Body of pancreas (tissue), 4 donors: ENCODE results near the gene IYD. TPM values are rescaled to one million over a fixed set of nuclear protein-coding genes. Genes with fewer than 3 reads are reported as not detected.

Experiments
- ATAC-seq: fragments of 150-250 bp; one replicate; pipeline ENCODE4 v1.9.1; 2016
- DNase-seq, 4 donors: peaks; one replicate each; pipeline ENCODE4 v3.0.0-alpha.2; 2019
- H3K27ac ChIP-seq, 4 donors: fragments of 200-600 bp; sonication (generic); 1 replicate in 3 of 4; 2 replicates in 1 of 4; pipeline versions ENCODE4 v1.5.1 to v1.6.1; 2016 to 2019; ENCODE audit warnings: mild to moderate bottlenecking in 1 of 4, mixed read lengths in 1 of 4, moderate library complexity in 1 of 4
- H3K27me3 ChIP-seq, 2 donors: fragments of 200-600 bp; sonication (generic); one replicate each; pipeline ENCODE4 v1.6.0; 2016; ENCODE audit warnings: mild to moderate bottlenecking in 1 of 2
- H3K36me3 ChIP-seq, 2 donors: fragments of 200-600 bp; sonication (generic); replicated peaks in 1 of 2; 2 replicates each; pipeline ENCODE4 v1.5.1; 2016; ENCODE audit warnings: low read depth in 2 of 2; ENCODE audit not compliant: insufficient read depth in 1 of 2
- H3K4me1 ChIP-seq: fragments of 200-600 bp; sonication (generic); one replicate; pipeline ENCODE4 v1.6.0; 2016
- H3K4me3 ChIP-seq, 2 donors: fragments of 200-600 bp; sonication (generic); 1 replicate in 1 of 2; 2 replicates in 1 of 2; pipeline ENCODE4 v1.5.1; 2016 to 2019
- H3K9me3 ChIP-seq, 3 donors: fragments of 200-600 bp; sonication (generic); 1 replicate in 2 of 3; 2 replicates in 1 of 3; pipeline ENCODE4 v1.5.1; 2016
- POLR2A ChIP-seq, 3 donors: fragments of 450-650 bp; IDR thresholded peaks; one replicate each; pipeline ENCODE4 v1.6.1; 2016; ENCODE audit warnings: antibody characterized with exemption in 3 of 3, mild to moderate bottlenecking in 2 of 3
- WGBS, 2 donors: methylation state at CpG; one replicate each; pipeline ENCODE4 v1.1.5; 2017; 5-methylcytosine and 5-hydroxymethylcytosine counted together
- intact Hi-C: fragments of 100-400 bp; cut with DNase I; formaldehyde crosslinking; loops from one replicate; pipeline ENCODE4 v1.15.1; 2023
- total RNA-seq, 2 donors: library from RNA; depleted of rRNA; stranded (reverse); fragments of >200 nt; gene quantifications; one replicate each; pipeline ENCODE4 v1.1.0, GENCODE V29; 2016
- TF ChIP-seq, protein P1 (sequence below), 7 experiments: fragments of 450-650 bp in 4 of 7; fragments of 200-600 bp in 3 of 7; sonication (generic) in 3 of 7; IDR thresholded peaks; one replicate each; pipeline ENCODE4 v1.5.1; 2016 to 2019; ENCODE audit warnings: antibody characterized with exemption in 7 of 7

Gene IYD
- total RNA-seq, 2 donors from 2014 or later, result under 0.01 to 1.3 TPM

DNA sequence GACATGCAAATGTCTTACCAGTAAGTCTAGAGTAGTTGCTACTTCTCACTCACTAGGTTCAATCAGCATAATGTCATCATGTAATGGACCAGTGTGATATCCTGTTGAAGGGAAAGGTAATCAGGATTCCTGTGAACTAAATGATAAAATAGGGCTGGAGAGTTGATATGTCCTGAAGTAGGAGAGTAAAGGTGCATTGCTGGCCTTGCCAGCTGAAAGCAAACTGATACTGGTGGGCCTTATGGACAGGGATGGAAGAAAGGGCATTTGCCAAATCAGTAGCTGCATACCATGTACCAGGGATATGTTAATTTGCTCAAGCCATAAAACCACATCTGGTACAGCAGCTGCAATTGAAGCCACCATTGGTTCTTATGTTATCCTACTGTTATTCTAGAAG lies 37.5 kb upstream of the IYD start:
- Histone ChIP-seq H3K4me1 (no peaks in the 10 kb centered on the region), H3K36me3 (no peaks in the 10 kb centered on the region), H3K27me3 (no peaks in the 10 kb centered on the region), H3K9me3 (no peaks in the 10 kb centered on the region), H3K27ac (no peak overlapping the region), H3K4me3 (no peak overlapping the region)
- intact Hi-C loops, result loop anchor here (5.0 kb wide), 1 partner anchor 254 kb away; no protein-coding TSS in a partner anchor
- ATAC-seq, result no peak
- TF ChIP-seq POLR2A (IDR thresholded peaks at IDR 0.05), result no peak
- TF ChIP-seq, protein P1, sequence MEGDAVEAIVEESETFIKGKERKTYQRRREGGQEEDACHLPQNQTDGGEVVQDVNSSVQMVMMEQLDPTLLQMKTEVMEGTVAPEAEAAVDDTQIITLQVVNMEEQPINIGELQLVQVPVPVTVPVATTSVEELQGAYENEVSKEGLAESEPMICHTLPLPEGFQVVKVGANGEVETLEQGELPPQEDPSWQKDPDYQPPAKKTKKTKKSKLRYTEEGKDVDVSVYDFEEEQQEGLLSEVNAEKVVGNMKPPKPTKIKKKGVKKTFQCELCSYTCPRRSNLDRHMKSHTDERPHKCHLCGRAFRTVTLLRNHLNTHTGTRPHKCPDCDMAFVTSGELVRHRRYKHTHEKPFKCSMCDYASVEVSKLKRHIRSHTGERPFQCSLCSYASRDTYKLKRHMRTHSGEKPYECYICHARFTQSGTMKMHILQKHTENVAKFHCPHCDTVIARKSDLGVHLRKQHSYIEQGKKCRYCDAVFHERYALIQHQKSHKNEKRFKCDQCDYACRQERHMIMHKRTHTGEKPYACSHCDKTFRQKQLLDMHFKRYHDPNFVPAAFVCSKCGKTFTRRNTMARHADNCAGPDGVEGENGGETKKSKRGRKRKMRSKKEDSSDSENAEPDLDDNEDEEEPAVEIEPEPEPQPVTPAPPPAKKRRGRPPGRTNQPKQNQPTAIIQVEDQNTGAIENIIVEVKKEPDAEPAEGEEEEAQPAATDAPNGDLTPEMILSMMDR (IDR thresholded peaks at IDR 0.05), result no peak
- DNase-seq, result no peak

DNA sequence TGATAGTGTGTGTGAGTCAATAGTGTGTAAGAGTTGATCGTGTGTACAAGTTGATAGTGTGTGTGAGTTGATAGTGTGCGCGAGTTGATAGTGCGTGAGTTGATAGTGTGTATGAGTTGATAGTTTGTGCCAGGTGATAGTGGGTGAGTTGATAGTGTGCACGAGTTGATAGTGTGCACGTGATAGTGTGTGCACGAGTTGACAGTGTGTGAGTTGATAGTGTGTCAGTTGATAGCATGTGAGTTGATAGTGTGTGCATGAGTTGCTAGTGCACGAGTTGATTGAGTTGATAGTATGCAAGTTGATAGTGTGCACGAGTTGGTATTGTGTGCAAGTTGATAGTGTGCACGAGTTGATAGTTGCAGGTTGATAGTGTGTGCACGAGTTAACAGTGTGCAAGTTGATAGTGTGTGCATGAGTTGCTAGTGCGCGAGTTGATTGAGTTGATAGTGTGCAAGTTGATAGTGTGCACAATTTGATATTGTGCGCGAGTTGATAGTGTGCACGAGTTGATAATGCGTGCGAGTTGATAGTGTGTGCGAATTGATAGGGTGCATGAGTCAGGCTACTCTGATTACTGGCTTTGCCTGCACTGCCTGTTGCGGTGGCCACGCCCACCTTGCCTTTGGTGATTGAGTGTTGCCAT lies 35.8 kb upstream of the IYD start:
- H3K4me3 ChIP-seq, result no peak overlapping the region
- no peaks in the 10 kb centered on the region for H3K9me3 ChIP-seq
- TF ChIP-seq, protein P1 (IDR thresholded peaks at IDR 0.05), result no peak
- TF ChIP-seq POLR2A (IDR thresholded peaks at IDR 0.05), result no peak
- DNase-seq (no peak), ATAC-seq (no peak)
- H3K27me3 ChIP-seq, result no peaks in the 10 kb centered on the region
- no peaks in the 10 kb centered on the region for H3K4me1 ChIP-seq
- H3K27ac ChIP-seq, result no peak overlapping the region
- intact Hi-C loops, result loop anchor here (5.0 kb wide), 1 partner anchor 256 kb away; no protein-coding TSS in a partner anchor
- 42 to 69% methylated on average over 21 of the region's 21 CpGs for WGBS, 2 donors
- no peaks in the 10 kb centered on the region for H3K36me3 ChIP-seq

DNA sequence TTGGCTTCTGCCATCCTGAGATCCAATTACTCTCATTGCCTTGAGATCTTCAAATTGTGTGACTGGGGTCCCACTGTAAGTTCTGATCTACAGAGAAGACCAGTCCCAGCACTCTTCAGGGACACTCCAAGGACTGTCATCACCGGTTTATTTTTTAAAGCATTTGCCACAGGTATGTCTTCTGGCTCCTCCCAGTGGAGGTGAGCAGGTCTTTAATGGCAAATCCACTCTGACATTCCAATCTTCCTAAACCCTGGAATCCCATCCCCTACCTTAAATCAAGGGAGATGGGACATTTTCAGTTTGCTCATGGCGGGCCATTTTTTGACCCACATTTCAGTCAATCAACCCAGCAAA lies 35.2 kb upstream of the IYD start:
- intact Hi-C loops, result loop anchor here (5.0 kb wide), 1 partner anchor 256 kb away; no protein-coding TSS in a partner anchor
- TF ChIP-seq, protein P1 (IDR thresholded peaks at IDR 0.05), result no peak
- no peak for TF ChIP-seq POLR2A (IDR thresholded peaks at IDR 0.05)
- 88 to 97% methylated on average over 2 of the region's 2 CpGs for whole genome bisulfite sequencing, 2 donors

DNA sequence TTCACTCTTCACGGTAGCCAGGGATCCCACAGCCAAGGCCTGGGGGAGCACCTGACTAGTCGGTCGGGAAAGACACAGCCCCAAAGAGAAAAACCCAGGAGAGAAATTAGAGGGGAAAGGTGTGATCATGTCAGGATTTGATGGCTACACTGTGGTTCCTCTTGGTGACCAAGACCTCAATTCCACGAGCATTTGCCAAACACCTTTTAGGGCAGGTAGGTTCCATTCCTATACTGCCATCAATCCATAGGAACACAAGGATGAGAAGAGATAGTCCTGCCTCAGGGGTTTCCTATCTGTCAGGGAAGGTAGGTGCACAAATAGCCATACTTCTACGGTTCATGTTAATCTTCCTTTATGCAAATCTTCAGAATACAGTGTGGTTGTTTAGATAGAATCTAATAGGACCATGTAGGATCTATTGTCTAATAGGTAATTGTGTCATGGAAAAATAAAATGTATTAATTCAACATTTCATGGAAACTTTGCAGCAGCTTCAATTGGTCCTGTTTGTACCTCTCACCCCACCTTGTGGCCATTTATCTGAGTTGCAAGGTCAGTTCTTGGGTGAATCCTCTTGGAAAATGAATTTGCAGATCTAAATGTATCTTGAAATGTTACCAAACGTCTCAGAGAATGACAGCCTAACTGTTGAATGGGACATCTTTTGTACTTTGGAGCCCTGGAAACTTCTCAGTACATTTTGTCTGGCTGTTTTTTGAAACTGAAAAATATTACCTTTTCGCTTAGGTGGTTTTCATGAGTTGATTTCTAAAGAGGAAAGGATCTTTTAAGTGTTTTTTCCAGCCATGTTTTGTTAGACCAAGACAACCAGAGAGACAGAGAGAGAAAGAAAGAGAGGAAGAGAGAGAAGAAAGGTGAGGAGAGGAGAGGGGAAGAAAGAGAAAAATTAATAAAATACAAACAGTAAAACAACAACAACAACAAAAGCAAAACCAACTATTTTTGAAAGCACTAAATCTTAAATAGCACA lies 33.7 kb upstream of the IYD start:
- Histone ChIP-seq H3K36me3 (no peaks in the 10 kb centered on the region), H3K27ac (no peak overlapping the region), H3K27me3 (no peaks in the 10 kb centered on the region), H3K4me3 (no peak overlapping the region), H3K4me1 (no peaks in the 10 kb centered on the region), H3K9me3 (no peaks in the 10 kb centered on the region)
- intact Hi-C loops, result loop anchor here (5.0 kb wide), 1 partner anchor 258 kb away; no protein-coding TSS in a partner anchor
- TF ChIP-seq, protein P1 (IDR thresholded peaks at IDR 0.05), result peak; percentile 70 to 83 (median 82)
- no peak for TF ChIP-seq POLR2A (IDR thresholded peaks at IDR 0.05)
- DNase-seq (peak; percentile 49 to 63 (median 58)), ATAC-seq (peak; percentile 45)
- WGBS, 2 donors, result 53 to 55% methylated on average over 7 of the region's 7 CpGs

More for the DNA sequence above, 35.2 kb upstream of the IYD start:
- H3K36me3 ChIP-seq, result no peaks in the 10 kb centered on the region
- no peaks in the 10 kb centered on the region for H3K27me3 ChIP-seq
- no peaks in the 10 kb centered on the region for H3K9me3 ChIP-seq
- H3K27ac ChIP-seq, result no peak overlapping the region
- DNase-seq, result no peak
- H3K4me3 ChIP-seq, result no peak overlapping the region
- ATAC-seq, result no peak
- H3K4me1 ChIP-seq, result no peaks in the 10 kb centered on the region
